ENCODE measurements around the gene LETM1.
"Not testable (repeated sequence)": the region's sequence is repeated elsewhere in the genome, so short reads cannot be mapped to it uniquely, and the experiment has no call there.

Gene LETM1

DNA sequence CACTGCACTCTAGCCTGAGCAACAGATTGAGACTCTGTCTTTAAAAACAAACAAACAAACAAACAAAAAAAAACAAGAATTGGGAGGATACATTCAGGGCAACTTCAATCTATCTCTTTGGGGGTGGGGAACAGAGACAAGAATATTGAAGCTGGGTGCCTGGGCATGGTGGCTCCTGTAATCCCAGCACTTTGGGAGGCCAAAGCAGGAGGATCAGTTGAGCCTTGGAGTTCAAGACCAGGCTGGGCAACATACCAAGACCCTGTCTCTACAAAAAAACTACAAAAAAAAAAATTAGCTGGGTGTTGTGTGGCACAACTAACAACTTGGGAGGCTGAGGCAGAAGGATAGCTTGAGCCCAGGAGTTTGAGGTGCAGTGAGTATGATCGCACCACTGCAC, 1.2 kb downstream of the LETM1 start:
- H3K27ac Mint-ChIP-seq: peak overlapping the region; percentile 79
- H3K4me1 Mint-ChIP-seq (ENCODE audit: low read depth): peaks cover 53% of the 10 kb centered on the region
- H3K9me3 Mint-ChIP-seq: no peaks in the 10 kb centered on the region
- H3K27me3 Mint-ChIP-seq: peaks cover 1% of the 10 kb centered on the region
- intact Hi-C loops (cut with micrococcal nuclease): no loop called here
- H3K36me3 Mint-ChIP-seq (ENCODE audit: low read depth): peaks cover 10% of the 10 kb centered on the region
- H3K4me3 Mint-ChIP-seq: peak overlapping the region; percentile 72

DNA sequence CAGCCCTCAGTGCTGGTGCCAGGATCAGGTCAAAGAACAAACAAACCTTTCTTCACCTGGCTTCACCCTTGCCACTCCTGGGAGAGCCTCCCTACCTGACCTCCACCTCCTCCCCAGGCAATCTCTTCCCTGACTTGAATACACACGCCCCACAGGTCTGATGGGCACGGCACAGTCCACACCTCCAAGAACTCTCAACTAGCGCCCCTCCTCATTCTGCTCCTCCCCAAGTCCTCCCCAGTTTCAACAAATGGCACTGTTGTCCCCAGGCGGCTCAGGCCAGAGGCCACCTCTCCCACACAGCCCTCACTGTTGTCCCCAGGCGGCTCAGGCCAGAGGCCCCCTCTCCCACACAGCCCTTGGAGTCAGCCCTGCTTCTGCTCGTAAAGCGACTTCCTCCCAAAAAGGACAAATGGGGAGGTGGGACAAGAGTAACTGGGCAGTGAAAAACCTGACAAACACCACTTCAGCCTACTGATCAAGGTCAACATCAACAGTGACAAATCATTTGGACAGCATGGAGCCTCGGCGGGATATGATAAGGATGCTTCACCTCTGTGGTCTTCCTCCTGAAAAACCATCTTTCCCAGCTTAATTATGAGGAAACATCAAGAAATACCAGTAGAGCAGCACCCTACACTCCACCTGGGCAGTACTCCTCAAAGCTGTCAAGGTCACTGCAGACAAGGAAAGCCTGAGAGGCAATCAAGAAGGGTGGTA, 2.9 kb downstream of the LETM1 start:
- Mint-ChIP-seq H3K27me3 (no peaks in the 10 kb centered on the region), H3K4me3 (no peak overlapping the region), H3K27ac (no peak overlapping the region), H3K4me1 (ENCODE audit: low read depth) (peaks cover 44% of the 10 kb centered on the region), H3K36me3 (ENCODE audit: low read depth) (peaks cover 20% of the 10 kb centered on the region), H3K9me3 (no peaks in the 10 kb centered on the region)
- intact Hi-C loops (cut with micrococcal nuclease): no loop called here

DNA sequence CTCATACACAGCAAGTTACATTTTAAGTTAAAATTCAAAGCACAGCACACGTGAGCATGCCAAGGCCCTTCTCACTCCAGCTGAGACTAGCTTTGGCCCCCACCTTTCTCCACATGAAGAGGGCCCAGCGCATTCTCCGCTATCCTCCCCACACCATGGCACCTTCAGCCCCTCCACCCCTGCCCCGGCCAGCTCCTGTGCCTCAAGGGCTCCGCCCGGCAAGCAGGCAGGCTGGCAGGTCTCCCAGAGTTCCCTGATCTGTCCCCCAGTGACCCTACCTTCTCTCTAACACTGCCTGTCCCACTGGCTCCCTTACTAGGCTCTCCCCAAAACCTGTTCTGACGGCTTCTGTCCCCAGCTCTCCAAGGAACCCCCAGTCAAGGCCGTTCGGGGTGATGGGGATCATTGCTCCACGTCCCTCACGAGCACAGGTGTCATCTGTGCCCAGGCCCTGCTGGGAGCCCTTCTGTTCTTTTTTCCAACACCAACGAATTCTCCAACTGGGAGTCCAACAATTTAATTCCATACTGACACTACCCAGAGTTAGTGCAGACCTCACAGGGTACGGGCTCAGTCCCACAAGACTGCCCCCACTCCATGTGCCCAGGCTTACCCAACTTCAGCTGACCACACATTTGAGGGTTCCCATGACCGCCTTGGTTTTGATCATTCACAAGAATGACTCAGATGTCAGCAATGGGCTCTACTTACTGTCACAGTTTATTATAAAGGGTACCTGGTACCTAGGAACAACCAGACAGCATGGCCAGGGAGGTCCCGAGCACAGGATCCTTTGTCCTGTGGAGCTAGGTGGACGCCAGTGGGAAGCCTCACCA, 4.2 kb downstream of the LETM1 start:
- H3K27ac Mint-ChIP-seq: no peak overlapping the region
- H3K36me3 Mint-ChIP-seq (ENCODE audit: low read depth): peaks cover 28% of the 10 kb centered on the region
- H3K9me3 Mint-ChIP-seq: no peaks in the 10 kb centered on the region
- H3K4me1 Mint-ChIP-seq (ENCODE audit: low read depth): peaks cover 35% of the 10 kb centered on the region
- H3K4me3 Mint-ChIP-seq: no peak overlapping the region
- intact Hi-C loops (cut with micrococcal nuclease): no loop called here
- no peaks in the 10 kb centered on the region for H3K27me3 Mint-ChIP-seq

DNA sequence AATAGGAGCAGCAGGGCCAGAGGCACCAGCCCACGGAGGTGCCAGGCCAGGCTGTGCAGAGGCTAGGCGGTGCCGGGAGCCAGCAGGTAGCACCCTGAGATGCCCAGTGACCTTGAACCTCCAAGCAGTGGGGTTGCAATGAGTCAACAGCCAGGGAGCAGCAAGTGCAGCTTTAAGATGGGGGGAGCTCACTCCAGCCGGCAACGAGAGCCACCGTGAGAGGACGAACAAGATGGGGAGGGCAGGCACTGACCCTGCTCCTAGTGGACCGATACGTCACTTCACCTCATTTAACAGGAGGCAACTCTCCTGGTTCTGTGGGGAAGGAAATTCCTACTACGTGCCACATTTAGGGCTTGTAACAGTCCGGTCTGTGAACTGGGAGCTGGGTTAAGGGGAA, 4.8 kb downstream of the LETM1 start:
- no peak overlapping the region for H3K4me3 Mint-ChIP-seq
- no peak overlapping the region for H3K27ac Mint-ChIP-seq
- intact Hi-C loops (cut with micrococcal nuclease): no loop called here
- H3K9me3 Mint-ChIP-seq: no peaks in the 10 kb centered on the region
- H3K36me3 Mint-ChIP-seq (ENCODE audit: low read depth): peaks cover 35% of the 10 kb centered on the region
- peaks cover 34% of the 10 kb centered on the region for H3K4me1 Mint-ChIP-seq (ENCODE audit: low read depth)
- H3K27me3 Mint-ChIP-seq: no peaks in the 10 kb centered on the region

DNA sequence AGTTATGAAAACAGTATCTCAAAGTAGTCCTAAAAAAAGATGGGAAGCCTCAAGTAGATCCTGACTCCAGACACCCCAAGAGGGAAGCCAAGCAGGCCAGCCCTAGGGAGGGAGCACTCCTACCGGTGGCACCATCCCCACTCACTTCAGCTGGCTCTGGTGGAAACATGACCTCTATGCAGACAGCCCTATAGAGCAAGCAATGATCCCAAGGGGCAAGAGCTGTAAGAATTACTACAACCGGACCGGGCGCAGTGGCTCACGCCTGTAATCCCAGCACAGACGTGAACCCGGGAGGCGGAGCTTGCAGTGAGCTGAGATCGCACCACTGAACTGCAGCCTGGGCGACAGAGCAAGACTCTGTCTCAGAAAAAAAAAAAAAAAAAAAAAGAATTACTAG, 5.7 kb downstream of the LETM1 start:
- Mint-ChIP-seq H3K36me3 (ENCODE audit: low read depth) (peaks cover 44% of the 10 kb centered on the region), H3K27ac (no peak overlapping the region), H3K4me3 (no peak overlapping the region), H3K9me3 (no peaks in the 10 kb centered on the region), H3K27me3 (no peaks in the 10 kb centered on the region), H3K4me1 (ENCODE audit: low read depth) (peaks cover 34% of the 10 kb centered on the region)
- intact Hi-C loops (cut with micrococcal nuclease): no loop called here

DNA sequence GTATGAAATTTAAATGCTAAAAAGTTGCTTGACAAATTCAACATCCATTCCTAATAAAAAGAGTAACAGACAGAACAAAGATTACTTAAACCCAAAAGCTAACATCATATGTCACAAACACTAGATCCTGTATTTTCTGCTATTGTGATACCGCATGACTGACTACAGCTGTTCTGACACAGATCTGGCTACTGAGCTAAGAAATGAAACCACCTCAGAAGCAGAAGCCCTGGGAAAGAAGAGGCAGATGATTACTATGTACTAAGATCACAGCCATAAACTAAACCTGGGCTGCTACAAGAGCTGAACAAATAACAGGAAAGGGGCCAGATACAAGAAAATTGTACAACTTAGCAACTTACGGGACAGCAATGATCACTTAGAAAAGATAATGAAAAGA, 9.4 kb downstream of the LETM1 start:
- Mint-ChIP-seq H3K4me1 (ENCODE audit: low read depth) (peaks cover 8% of the 10 kb centered on the region), H3K27me3 (no peaks in the 10 kb centered on the region), H3K9me3 (no peaks in the 10 kb centered on the region), H3K27ac (no peak overlapping the region), H3K36me3 (ENCODE audit: low read depth) (peaks cover 70% of the 10 kb centered on the region), H3K4me3 (no peak overlapping the region)
- intact Hi-C loops (cut with micrococcal nuclease): no loop called here

DNA sequence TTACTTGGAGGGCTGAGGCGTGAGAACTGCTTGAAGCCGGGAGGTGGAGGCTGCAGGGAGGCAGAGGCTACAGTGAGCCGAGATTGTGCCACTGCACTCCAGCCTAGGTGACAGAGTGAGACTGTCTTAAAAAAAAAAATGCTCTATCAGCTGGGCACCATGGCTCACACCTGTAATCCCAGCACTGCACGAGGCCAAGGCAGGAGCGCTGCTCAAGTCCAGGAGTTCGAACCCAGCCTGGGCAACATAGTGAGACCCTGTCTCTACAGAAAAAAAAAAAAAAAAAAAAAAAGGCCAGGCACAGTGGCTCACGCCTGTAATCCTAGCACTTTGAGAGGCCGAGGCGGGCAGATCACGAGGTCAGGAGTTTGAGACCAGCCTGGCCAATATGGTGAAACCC, 11.3 kb downstream of the LETM1 start:
- intact Hi-C loops (cut with micrococcal nuclease); H3K27ac Mint-ChIP-seq; H3K27me3 Mint-ChIP-seq; H3K4me3 Mint-ChIP-seq; H3K4me1 Mint-ChIP-seq (ENCODE audit: low read depth); H3K9me3 Mint-ChIP-seq: not testable (repeated sequence)
- H3K36me3 Mint-ChIP-seq (ENCODE audit: low read depth): peaks cover 90% of the 10 kb centered on the region

DNA sequence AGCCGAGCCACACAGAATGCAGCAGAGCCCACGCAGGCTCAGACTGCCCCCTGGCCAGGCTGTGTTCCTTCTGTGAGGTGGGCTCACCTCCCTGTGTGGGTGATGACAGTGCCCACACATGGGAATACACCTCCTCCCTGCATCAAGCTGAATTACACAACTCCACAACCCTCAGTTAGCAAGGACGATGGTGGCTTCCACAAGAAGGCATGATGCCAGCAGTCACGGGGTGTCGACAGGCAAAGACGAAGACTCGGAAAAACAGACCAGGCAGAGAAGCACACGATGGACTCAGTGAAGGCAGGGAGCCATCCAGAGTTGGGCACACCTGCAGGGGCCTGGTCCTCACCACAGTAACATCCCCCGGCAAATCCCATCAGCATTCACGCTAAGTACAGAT, 12.1 kb downstream of the LETM1 start:
- Mint-ChIP-seq H3K9me3 (no peaks in the 10 kb centered on the region), H3K27me3 (no peaks in the 10 kb centered on the region), H3K36me3 (ENCODE audit: low read depth) (peaks cover 95% of the 10 kb centered on the region), H3K27ac (no peak overlapping the region), H3K4me1 (ENCODE audit: low read depth) (no peaks in the 10 kb centered on the region), H3K4me3 (no peak overlapping the region)
- intact Hi-C loops (cut with micrococcal nuclease): no loop called here

DNA sequence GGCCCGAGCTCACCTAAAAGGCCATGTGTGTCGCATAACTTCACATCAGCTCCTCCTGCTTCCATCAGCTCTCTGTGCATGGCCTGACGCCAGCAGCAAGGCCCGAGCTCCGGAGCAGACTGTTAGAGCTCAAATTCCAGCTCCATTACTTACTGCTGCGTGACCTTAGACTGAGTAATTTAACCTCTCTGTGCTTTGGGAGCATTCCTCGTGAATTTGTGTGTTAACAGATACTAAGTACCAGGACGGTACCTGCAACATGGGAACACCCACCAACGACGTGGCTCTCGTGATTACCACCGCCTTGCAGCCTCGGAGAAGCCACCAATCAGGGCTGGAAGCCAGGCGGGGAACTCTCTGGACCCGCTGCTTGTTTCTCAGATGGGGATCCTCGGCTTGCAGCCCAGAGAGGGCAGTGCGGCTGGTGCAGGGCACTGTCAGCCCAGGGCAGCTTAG, 12.9 kb downstream of the LETM1 start:
- intact Hi-C loops (cut with micrococcal nuclease): no loop called here
- Mint-ChIP-seq H3K4me3 (no peak overlapping the region), H3K9me3 (no peaks in the 10 kb centered on the region), H3K4me1 (ENCODE audit: low read depth) (no peaks in the 10 kb centered on the region), H3K36me3 (ENCODE audit: low read depth) (peaks cover 96% of the 10 kb centered on the region), H3K27me3 (no peaks in the 10 kb centered on the region), H3K27ac (no peak overlapping the region)

DNA sequence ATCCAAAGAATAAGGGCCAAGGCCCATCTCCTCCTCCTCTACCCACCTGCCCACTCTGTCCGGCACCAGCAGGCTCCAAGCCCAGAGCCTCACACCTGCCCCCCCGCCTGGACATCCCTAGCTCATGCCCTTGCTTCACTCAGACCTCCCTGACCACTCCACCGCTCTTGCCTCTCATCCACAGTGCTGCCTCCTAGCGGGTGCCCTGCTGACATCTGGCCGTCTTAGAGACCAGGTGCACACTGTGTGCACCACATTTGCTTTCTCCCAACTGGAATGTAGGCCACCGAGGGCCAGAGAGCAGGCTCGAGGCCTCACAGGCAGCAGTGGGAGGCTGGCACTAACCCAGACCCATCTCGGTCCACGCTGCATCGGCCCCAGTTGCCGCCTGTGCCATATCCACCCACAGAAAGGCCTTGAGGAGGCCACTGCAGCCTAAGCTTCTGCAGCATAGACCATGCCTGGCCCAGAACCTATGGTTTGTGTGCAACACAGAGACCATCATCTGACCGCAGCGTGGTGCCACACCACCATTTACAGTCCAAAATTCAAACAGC, 13.5 kb downstream of the LETM1 start:
- Mint-ChIP-seq H3K4me3 (no peak overlapping the region), H3K9me3 (no peaks in the 10 kb centered on the region), H3K36me3 (ENCODE audit: low read depth) (peaks cover 97% of the 10 kb centered on the region), H3K27ac (no peak overlapping the region), H3K4me1 (ENCODE audit: low read depth) (no peaks in the 10 kb centered on the region), H3K27me3 (no peaks in the 10 kb centered on the region)
- intact Hi-C loops (cut with micrococcal nuclease): no loop called here

DNA sequence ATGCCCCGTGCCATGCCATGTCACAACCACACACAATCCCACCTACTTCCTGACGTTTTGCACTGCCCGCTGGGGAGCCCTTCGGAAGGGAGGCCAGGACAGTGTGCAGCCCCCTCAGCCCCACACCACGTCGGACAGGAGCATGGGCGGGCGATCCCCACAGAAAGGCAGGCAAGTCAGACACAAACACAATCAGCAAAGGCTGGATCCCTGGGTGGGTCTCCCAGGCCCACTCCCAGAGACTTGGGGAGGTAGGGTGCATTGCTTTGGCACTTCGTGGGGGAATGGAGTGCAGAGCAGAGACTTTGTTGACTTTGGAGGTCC, 14.1 kb downstream of the LETM1 start:
- H3K27ac Mint-ChIP-seq: no peak overlapping the region
- H3K27me3 Mint-ChIP-seq: no peaks in the 10 kb centered on the region
- H3K9me3 Mint-ChIP-seq: no peaks in the 10 kb centered on the region
- H3K4me3 Mint-ChIP-seq: no peak overlapping the region
- no peaks in the 10 kb centered on the region for H3K4me1 Mint-ChIP-seq (ENCODE audit: low read depth)
- H3K36me3 Mint-ChIP-seq (ENCODE audit: low read depth): peaks cover 97% of the 10 kb centered on the region
- intact Hi-C loops (cut with micrococcal nuclease): no loop called here

DNA sequence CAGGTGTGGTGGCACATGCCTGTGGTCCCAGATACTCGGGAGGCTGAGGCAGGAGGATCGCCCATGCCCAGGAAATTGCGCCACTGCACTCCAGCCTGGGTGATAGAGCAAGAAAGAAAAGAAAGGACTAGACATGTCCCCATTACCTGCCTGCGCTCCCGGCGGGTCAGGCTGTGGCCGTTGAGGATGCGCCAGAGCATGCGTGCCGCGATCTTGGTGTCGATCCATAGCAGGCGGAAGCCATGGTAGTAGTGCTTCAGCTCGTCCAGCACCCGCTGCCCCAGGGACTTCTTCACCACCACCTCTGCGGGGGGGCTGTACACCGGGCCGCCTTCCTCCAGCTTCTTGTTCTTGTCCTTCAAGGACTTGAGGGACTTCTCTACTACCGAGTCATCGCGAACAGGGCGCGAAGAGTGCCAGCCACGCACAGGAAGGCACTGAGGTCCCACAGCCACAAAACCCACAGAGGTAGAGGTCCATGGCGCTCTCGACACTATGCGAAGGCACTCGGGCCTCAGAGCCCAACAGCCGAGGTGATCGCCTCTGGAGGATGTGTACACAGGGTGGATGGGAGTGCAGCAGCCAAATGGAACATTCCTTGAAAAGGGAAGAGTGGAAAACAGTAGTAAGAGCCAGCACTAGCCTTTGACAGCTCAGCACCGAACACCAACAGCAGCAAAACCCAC, 14.6 kb downstream of the LETM1 start:
- no peaks in the 10 kb centered on the region for H3K27me3 Mint-ChIP-seq
- no peaks in the 10 kb centered on the region for H3K4me1 Mint-ChIP-seq (ENCODE audit: low read depth)
- intact Hi-C loops (cut with micrococcal nuclease): no loop called here
- no peaks in the 10 kb centered on the region for H3K9me3 Mint-ChIP-seq
- no peak overlapping the region for H3K27ac Mint-ChIP-seq
- peaks cover 97% of the 10 kb centered on the region for H3K36me3 Mint-ChIP-seq (ENCODE audit: low read depth)
- no peak overlapping the region for H3K4me3 Mint-ChIP-seq

DNA sequence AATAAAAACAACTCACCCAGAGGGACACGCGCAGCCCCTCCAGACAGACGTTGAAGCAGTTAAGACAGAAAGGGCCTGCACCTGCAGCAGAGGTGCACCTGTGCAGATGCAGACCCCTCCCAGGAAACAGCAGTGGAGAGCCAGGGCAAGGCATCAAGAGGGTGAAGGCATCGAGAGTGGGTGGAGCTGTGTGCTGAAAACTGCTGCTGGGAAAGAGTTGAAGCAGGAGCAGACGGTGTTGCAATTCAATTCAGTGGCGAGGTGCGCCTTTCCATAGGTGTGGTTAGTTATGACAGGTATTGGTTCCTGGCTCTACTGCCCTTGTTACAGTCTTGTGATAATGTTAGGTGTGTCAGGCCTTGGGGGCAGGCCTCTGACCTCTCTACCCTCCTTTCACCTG, 16.7 kb downstream of the LETM1 start:
- Mint-ChIP-seq H3K9me3 (no peaks in the 10 kb centered on the region), H3K36me3 (ENCODE audit: low read depth) (peaks cover 97% of the 10 kb centered on the region), H3K27ac (no peak overlapping the region), H3K27me3 (no peaks in the 10 kb centered on the region), H3K4me3 (no peak overlapping the region), H3K4me1 (ENCODE audit: low read depth) (no peaks in the 10 kb centered on the region)
- intact Hi-C loops (cut with micrococcal nuclease): loop anchor here (10.0 kb wide), 1 partner anchor 56 kb away; no protein-coding TSS in a partner anchor

DNA sequence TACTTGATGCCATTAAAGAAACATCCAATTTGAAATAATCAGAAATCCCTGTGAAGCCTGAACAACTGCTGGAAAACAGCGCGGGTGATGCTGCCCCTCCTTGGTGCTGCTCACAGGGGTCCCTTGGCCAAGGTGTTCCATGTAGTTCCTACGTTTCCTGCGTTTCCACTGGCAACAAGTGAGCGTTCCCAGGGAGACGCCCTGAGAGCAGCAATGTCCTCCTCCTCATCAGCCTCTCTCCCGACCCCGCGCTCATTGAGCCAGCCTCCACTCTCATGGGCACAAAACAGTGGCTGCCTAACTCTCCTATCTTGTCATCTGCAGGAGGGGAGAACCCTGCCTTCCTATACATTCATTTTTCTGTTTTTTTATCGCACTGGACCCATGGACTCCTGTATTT, 18.9 kb downstream of the LETM1 start:
- Mint-ChIP-seq H3K9me3 (no peaks in the 10 kb centered on the region), H3K36me3 (ENCODE audit: low read depth) (peaks cover 97% of the 10 kb centered on the region), H3K27ac (no peak overlapping the region), H3K4me3 (no peak overlapping the region), H3K4me1 (ENCODE audit: low read depth) (no peaks in the 10 kb centered on the region), H3K27me3 (no peaks in the 10 kb centered on the region)
- intact Hi-C loops (cut with micrococcal nuclease): loop anchor here (10.0 kb wide), 1 partner anchor 58 kb away; no protein-coding TSS in a partner anchor

Data from dendritic cell treated with granulocyte-macrophage colony-stimulating factor and Interleukin-4, amounts not matched to agents 40 ng/mL and 50 ng/mL, for 4 days (primary cell).